HepG2 (cell line): Measurements from ENCODE around the gene CCDC38. TPM values are rescaled to one million over a fixed set of nuclear protein-coding genes. Genes with fewer than 3 reads are reported as not detected.

Experiments used
- AGO2 ChIP-seq: fragments of 200-400 bp; formaldehyde crosslinking; optimal IDR thresholded peaks from 2 replicates; pipeline ENCODE3; 2017; ENCODE audit warnings: mild to moderate bottlenecking, low read depth, low read length, moderate library complexity
- CCAR2 ChIP-seq: fragments of 200-400 bp; formaldehyde crosslinking; optimal IDR thresholded peaks from 2 replicates; pipeline ENCODE3; 2018; ENCODE audit warnings: low read depth, mild to moderate bottlenecking, low read length, moderate library complexity
- CEBPG ChIP-seq: IDR thresholded peaks from 2 replicates; pipeline ENCODE4 v1.6.1; 2016
- JUN ChIP-seq: sonication (generic); formaldehyde crosslinking; IDR thresholded peaks from 2 replicates; pipeline ENCODE4 v1.4.0; 2020; ENCODE audit warnings: mild to moderate bottlenecking, missing genetic modification reagents
- JUND ChIP-seq: sonication (generic); formaldehyde crosslinking; IDR thresholded peaks from 2 replicates; pipeline ENCODE4 v1.8.0; 2022; ENCODE audit warnings: mild to moderate bottlenecking, missing genetic modification reagents
- KDM3A ChIP-seq: IDR thresholded peaks from 2 replicates; pipeline ENCODE4 v1.6.1; 2018; ENCODE audit warnings: low read depth, missing compliant biosample characterization
- KDM6A ChIP-seq: IDR thresholded peaks from 2 replicates; pipeline ENCODE4 v1.6.1; 2016; ENCODE audit warnings: low read depth
- MXI1 ChIP-seq: IDR thresholded peaks from 3 replicates; pipeline ENCODE4 v1.6.1; 2012; ENCODE audit warnings: low read depth, low read length, inconsistent platforms, borderline replicate concordance
- NFATC3 ChIP-seq: sonication (generic); formaldehyde crosslinking; IDR thresholded peaks from 2 replicates; pipeline ENCODE4 v1.5.1; 2020; ENCODE audit warnings: mild to moderate bottlenecking, missing genetic modification reagents
- NR3C1 ChIP-seq: sonication (generic); formaldehyde crosslinking; IDR thresholded peaks from 2 replicates; pipeline ENCODE4 v1.4.0; 2020; ENCODE audit warnings: missing genetic modification reagents
- PHB2 ChIP-seq: fragments of 450-650 bp; IDR thresholded peaks from 2 replicates; pipeline ENCODE4 v1.6.1; 2018; ENCODE audit not compliant: partially characterized antibody
- PHF21A ChIP-seq: sonication (generic); formaldehyde crosslinking; IDR thresholded peaks from 2 replicates; pipeline ENCODE4 v1.5.0; 2020; ENCODE audit warnings: mild to moderate bottlenecking, missing genetic modification reagents
- RCOR2 ChIP-seq: IDR thresholded peaks from 2 replicates; pipeline ENCODE4 v1.6.1; 2016; ENCODE audit warnings: missing biosample characterization, missing genetic modification reagents
- SMAD3 ChIP-seq: sonication (generic); formaldehyde crosslinking; IDR thresholded peaks from 2 replicates; pipeline ENCODE4 v1.4.0; 2020; ENCODE audit warnings: missing genetic modification reagents
- SRY ChIP-seq: sonication (generic); formaldehyde crosslinking; IDR thresholded peaks from 2 replicates; pipeline ENCODE4 v1.8.0; 2022; ENCODE audit warnings: mild to moderate bottlenecking, missing genetic modification reagents
- STAT5B ChIP-seq: sonication (generic); formaldehyde crosslinking; IDR thresholded peaks from 2 replicates; pipeline ENCODE4 v1.4.0; 2020; ENCODE audit warnings: missing genetic modification reagents
- TFAP4 ChIP-seq: sonication (generic); IDR thresholded peaks from 2 replicates; pipeline ENCODE4 v1.6.1; 2016; ENCODE audit warnings: low read depth, borderline replicate concordance
- THAP11 ChIP-seq: IDR thresholded peaks from 2 replicates; pipeline ENCODE4 v1.6.1; 2016; ENCODE audit warnings: missing biosample characterization, missing genetic modification reagents
- TOE1 ChIP-seq: sonication (generic); formaldehyde crosslinking; IDR thresholded peaks from 2 replicates; pipeline ENCODE4 v1.4.0; 2020; ENCODE audit warnings: mild to moderate bottlenecking, missing genetic modification reagents
- ZFP82 ChIP-seq: sonication (generic); formaldehyde crosslinking; IDR thresholded peaks from 2 replicates; pipeline ENCODE4 v1.5.1; 2020; ENCODE audit warnings: mild to moderate bottlenecking, missing genetic modification reagents, borderline replicate concordance
- ZFY ChIP-seq: sonication (generic); formaldehyde crosslinking; IDR thresholded peaks from 2 replicates; pipeline ENCODE4 v1.4.0; 2020; ENCODE audit warnings: missing genetic modification reagents
- ZMAT5 ChIP-seq: sonication (generic); formaldehyde crosslinking; IDR thresholded peaks from 2 replicates; pipeline ENCODE4 v1.5.0; 2020; ENCODE audit warnings: mild to moderate bottlenecking, low read depth, missing genetic modification reagents, borderline replicate concordance
- ZNF180 ChIP-seq: sonication (generic); formaldehyde crosslinking; IDR thresholded peaks from 2 replicates; pipeline ENCODE4 v1.4.0; 2020; ENCODE audit warnings: low read depth, missing genetic modification reagents, borderline replicate concordance
- ZNF33B ChIP-seq: sonication (generic); formaldehyde crosslinking; IDR thresholded peaks from 2 replicates; pipeline ENCODE4 v1.5.1; 2020; ENCODE audit warnings: mild to moderate bottlenecking, missing genetic modification reagents
- ZNF441 ChIP-seq: sonication (generic); formaldehyde crosslinking; IDR thresholded peaks from 2 replicates; pipeline ENCODE4 v1.7.0; 2021; ENCODE audit warnings: missing genetic modification reagents, borderline replicate concordance
- ZNF503 ChIP-seq: sonication (generic); formaldehyde crosslinking; IDR thresholded peaks from 2 replicates; pipeline ENCODE4 v1.4.0; 2020; ENCODE audit warnings: missing genetic modification reagents
- ZNF616 ChIP-seq: sonication (generic); formaldehyde crosslinking; IDR thresholded peaks from 2 replicates; pipeline ENCODE4 v1.5.0; 2020; ENCODE audit warnings: low read depth, mild to moderate bottlenecking, missing genetic modification reagents
- ZSCAN9 ChIP-seq: IDR thresholded peaks from 2 replicates; pipeline ENCODE4 v1.6.1; 2016; ENCODE audit warnings: borderline replicate concordance
- polyA plus RNA-seq, 8 experiments: library from polyadenylated mRNA; depleted of rRNA in 3 of 8; stranded (reverse) in 7 of 8; unstranded in 1 of 8; fragments of >200 nt; fragmentation: Illumina TruSeq in 4 of 8; extraction: Trizol in 4 of 8; gene quantifications; 2 replicates each; pipeline versions ENCODE4 v1.2.1 to v1.2.3, GENCODE V29; 2011 to 2016; ENCODE audit warnings: low read depth in 4 of 8, missing spikeins in 1 of 8, mixed read lengths in 1 of 8; ENCODE audit not compliant: insufficient read depth in 1 of 8
- total RNA-seq, 5 experiments: library from RNA; depleted of rRNA; stranded (reverse); fragments of >200 nt; fragmentation: Illumina TruSeq; extraction: Trizol; gene quantifications; 2 replicates each; pipeline ENCODE4 v1.2.3, GENCODE V29; 2016; ENCODE audit warnings: low read depth in 1 of 5

Gene CCDC38
- total and polyA plus RNA-seq, 2 of the 13 experiments (the other 11 are each of a cell fraction or from before 2014, with no cell fraction given): 0.24 to 0.32 TPM

GRCh38 chr12:95966287-95966870, 24.0 kb upstream of the CCDC38 start (continued):
- TF ChIP-seq SRY (CRISPR knock-in tag) (no peak), JUND (CRISPR knock-in tag) (no peak), ZMAT5 (CRISPR knock-in tag) (no peak), TFAP4 (no peak), THAP11 (CRISPR knock-in tag) (peak; percentile 19), ZNF180 (CRISPR knock-in tag) (no peak), ZFP82 (no peak), ZNF441 (CRISPR knock-in tag) (peak; percentile 63; the same call in 1 of the 2 replicates), ZFY (CRISPR knock-in tag) (peak; percentile 72), AGO2 (no peak), STAT5B (CRISPR knock-in tag) (no peak), JUN (CRISPR knock-in tag) (peak; percentile 5; the same call in 1 of the 2 replicates), ZNF503 (CRISPR knock-in tag) (0 out of 2 replicates have a peak, but pooled peaks have one; percentile 24), NR3C1 (CRISPR knock-in tag) (no peak), CEBPG (CRISPR knock-in tag) (peak; percentile 61), NFATC3 (CRISPR knock-in tag) (no peak), KDM6A (CRISPR knock-in tag) (peak; percentile 43; the same call in 1 of the 2 replicates), KDM3A (CRISPR knock-in tag) (0 out of 2 replicates have a peak, but pooled peaks have one; percentile 47), MXI1 (peak; percentile 27; the same call in 1 of the 3 replicates), ZNF616 (CRISPR knock-in tag) (no peak), CCAR2 (no peak), SMAD3 (CRISPR knock-in tag) (no peak; the same call in 1 of the 2 replicates), ZSCAN9 (CRISPR knock-in tag) (peak; percentile 36; the same call in 1 of the 2 replicates), PHB2 (no peak), PHF21A (peak; percentile 54; the same call in 1 of the 2 replicates), TOE1 (CRISPR knock-in tag) (no peak), ZNF33B (CRISPR knock-in tag) (0 out of 2 replicates have a peak, but pooled peaks have one; percentile 42), RCOR2 (peak; percentile 64; the same call in 1 of the 2 replicates)
